Activated T-cell treated with anti-CD3 and anti-CD28 coated beads for 48 hours (primary cell): Measurements from ENCODE around the gene NDUFAF8.

Source experiments
- DNase-seq: peaks from one replicate; pipeline ENCODE4 v3.0.0-alpha.2; 2020; ENCODE audit warnings: low read depth

The NDUFAF8 gene

GRCh38 chr17:81238815-81239713 is at the start of gene NDUFAF8, which contains the start of gene TEPSIN:
Gene NDUFAF8, plus strand, starts transcription at chr17:81239318. Its CDS starts 46 bp downstream, at chr17:81239364.
Gene TEPSIN, minus strand, starts transcription at chr17:81239055. Its CDS starts 22 bp downstream, at chr17:81239033.
- DNase-seq = peak; percentile 92

GRCh38 chr17:81189670-81190530 is 49.2 kb upstream of the NDUFAF8 start:
- no peak for DNase-seq

- DNase-seq = no peak
Measured at GRCh38 chr17:81190591-81190990, 48.5 kb upstream of the NDUFAF8 start.

- DNase-seq = no peak
Measured at GRCh38 chr17:81191116-81191515, 48.0 kb upstream of the NDUFAF8 start.

- no peak for DNase-seq
Measured at GRCh38 chr17:81191646-81192045, 47.5 kb upstream of the NDUFAF8 start.

- DNase-seq = no peak
Measured at GRCh38 chr17:81192386-81193050, 46.6 kb upstream of the NDUFAF8 start.

- DNase-seq = no peak
Measured at GRCh38 chr17:81193051-81193410, 46.1 kb upstream of the NDUFAF8 start.

- no peak for DNase-seq
Measured at GRCh38 chr17:81193470-81194224, 45.5 kb upstream of the NDUFAF8 start.

GRCh38 chr17:81194225-81194760 is 44.8 kb upstream of the NDUFAF8 start:
- no peak for DNase-seq

- DNase-seq = no peak
Measured at GRCh38 chr17:81194941-81195901, 43.9 kb upstream of the NDUFAF8 start.

GRCh38 chr17:81195941-81196495 is 43.1 kb upstream of the NDUFAF8 start:
- no peak for DNase-seq

GRCh38 chr17:81196505-81197408 is 42.4 kb upstream of the NDUFAF8 start:
- DNase-seq = no peak

- no peak for DNase-seq
Measured at GRCh38 chr17:81197409-81197795, 41.7 kb upstream of the NDUFAF8 start.

GRCh38 chr17:81197831-81198490 is 41.2 kb upstream of the NDUFAF8 start:
- no peak for DNase-seq

- DNase-seq = no peak
Measured at GRCh38 chr17:81198826-81199481, 40.2 kb upstream of the NDUFAF8 start.

- no peak for DNase-seq
Measured at GRCh38 chr17:81199482-81199830, 39.7 kb upstream of the NDUFAF8 start.

- DNase-seq = no peak
Measured at GRCh38 chr17:81200201-81200600, 38.9 kb upstream of the NDUFAF8 start.
